Upper lobe of right lung (tissue), 1 donor: ENCODE results near the gene CKAP5. TPM values are rescaled to one million over a fixed set of nuclear protein-coding genes. Genes with fewer than 3 reads are reported as not detected.

ENCODE experiments used
- ATAC-seq: fragments of 200-7000 bp; cut with Tn5 transposase; one replicate; pipeline ENCODE4 v1.9.1; 2020; ENCODE audit warnings: mild to moderate bottlenecking, moderate library complexity
- DNase-seq: peaks from one replicate; pipeline ENCODE4 v3.0.0-alpha.2; 2020
- H3K27ac ChIP-seq: fragments of 200-600 bp; one replicate; pipeline ENCODE4 v1.8.0; 2022
- H3K27me3 ChIP-seq: fragments of 200-600 bp; one replicate; pipeline ENCODE4 v1.8.0; 2022; ENCODE audit warnings: mild to moderate bottlenecking
- H3K36me3 ChIP-seq: fragments of 200-600 bp; one replicate; pipeline ENCODE4 v1.8.0; 2022
- H3K4me1 ChIP-seq: fragments of 200-600 bp; one replicate; pipeline ENCODE4 v1.8.0; 2022
- H3K4me3 ChIP-seq: fragments of 200-600 bp; one replicate; pipeline ENCODE4 v1.8.0; 2022; ENCODE audit warnings: mild to moderate bottlenecking
- H3K9me3 ChIP-seq: fragments of 200-600 bp; one replicate; pipeline ENCODE4 v1.8.0; 2022
- intact Hi-C: fragments of 100-400 bp; cut with DNase I; formaldehyde crosslinking; loops from one replicate; pipeline ENCODE4 v1.11.0; 2022
- total RNA-seq: library from RNA; stranded (reverse); fragmentation: NEBNext Ultra II Directional; extraction: Animal tissue kit (Norgen Biotek cat#: 25700); gene quantifications from one replicate; pipeline ENCODE4 v1.2.1, GENCODE V29; 2021
- TF ChIP-seq, protein P1 (sequence below): fragments of 200-600 bp; IDR thresholded peaks from one replicate; pipeline ENCODE4 v1.8.0; 2022; ENCODE audit warnings: antibody characterized with exemption
- donor health status: DM: no; HTN: yes; CAD: no; lungs with severe emphysema.

CKAP5 gene
- total RNA-seq, 1 donor from 2014 or later: 56.3 TPM

DNA sequence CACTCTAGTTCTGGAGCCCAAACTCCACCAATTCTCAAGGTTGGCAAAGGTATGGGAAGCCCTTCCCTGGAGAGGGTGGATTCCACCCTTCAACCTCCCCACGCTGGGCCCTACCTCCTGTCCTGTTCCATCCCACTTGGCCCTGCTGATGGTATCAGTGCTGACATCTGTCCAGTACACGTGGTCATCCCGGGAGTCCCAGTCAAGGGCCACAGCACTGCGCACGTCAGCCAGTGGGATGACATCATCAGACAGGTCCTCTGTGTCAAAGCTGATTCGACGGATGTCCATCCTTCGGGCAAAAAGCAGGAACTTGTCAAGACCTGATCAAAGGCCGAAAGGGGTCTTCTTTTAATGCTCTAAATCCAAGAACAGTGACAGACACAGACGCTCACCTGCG is 40.1 kb upstream of the CKAP5 start:
- DNase-seq (peak; percentile 26), ATAC-seq (no peak)
- H3K4me3 ChIP-seq: no peak overlapping the region
- no peaks in the 10 kb centered on the region for H3K9me3 ChIP-seq
- peaks cover 4% of the 10 kb centered on the region for H3K36me3 ChIP-seq
- TF ChIP-seq, protein P1, sequence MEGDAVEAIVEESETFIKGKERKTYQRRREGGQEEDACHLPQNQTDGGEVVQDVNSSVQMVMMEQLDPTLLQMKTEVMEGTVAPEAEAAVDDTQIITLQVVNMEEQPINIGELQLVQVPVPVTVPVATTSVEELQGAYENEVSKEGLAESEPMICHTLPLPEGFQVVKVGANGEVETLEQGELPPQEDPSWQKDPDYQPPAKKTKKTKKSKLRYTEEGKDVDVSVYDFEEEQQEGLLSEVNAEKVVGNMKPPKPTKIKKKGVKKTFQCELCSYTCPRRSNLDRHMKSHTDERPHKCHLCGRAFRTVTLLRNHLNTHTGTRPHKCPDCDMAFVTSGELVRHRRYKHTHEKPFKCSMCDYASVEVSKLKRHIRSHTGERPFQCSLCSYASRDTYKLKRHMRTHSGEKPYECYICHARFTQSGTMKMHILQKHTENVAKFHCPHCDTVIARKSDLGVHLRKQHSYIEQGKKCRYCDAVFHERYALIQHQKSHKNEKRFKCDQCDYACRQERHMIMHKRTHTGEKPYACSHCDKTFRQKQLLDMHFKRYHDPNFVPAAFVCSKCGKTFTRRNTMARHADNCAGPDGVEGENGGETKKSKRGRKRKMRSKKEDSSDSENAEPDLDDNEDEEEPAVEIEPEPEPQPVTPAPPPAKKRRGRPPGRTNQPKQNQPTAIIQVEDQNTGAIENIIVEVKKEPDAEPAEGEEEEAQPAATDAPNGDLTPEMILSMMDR: no peak
- no peak overlapping the region for H3K27ac ChIP-seq
- no peaks in the 10 kb centered on the region for H3K4me1 ChIP-seq
- no peaks in the 10 kb centered on the region for H3K27me3 ChIP-seq
- intact Hi-C loops: loop anchor here (5.0 kb wide), 1 partner anchor 266 kb away; no protein-coding TSS in a partner anchor

DNA sequence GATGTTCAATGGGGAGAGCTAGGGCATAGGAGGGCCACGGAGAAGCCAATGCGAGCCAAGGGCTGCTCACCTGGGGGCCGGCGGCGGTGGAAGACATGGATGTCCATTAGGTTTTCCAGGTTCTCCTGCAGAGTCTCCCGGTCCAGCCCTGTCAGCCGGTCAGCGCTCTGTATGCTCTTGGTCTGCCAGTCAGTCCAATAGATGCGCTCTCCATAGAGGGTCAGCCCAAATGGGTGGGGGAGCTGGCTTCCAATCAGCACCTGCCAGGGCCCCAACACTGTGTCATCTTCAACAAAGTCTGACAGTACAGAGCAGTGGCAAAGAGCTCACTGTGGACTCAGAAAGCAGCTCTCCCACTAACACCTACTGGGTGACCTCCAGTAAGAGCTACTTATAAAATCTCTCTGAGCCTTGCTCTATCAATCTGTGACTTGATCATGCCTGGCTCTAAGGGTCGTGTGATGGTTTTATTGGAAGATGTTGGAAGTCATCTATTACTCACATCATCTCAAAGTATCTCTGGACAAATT is 33.0 kb upstream of the CKAP5 start:
- intact Hi-C loops: no loop called here
- no peak overlapping the region for H3K4me3 ChIP-seq
- peak; percentile 30 for DNase-seq
- H3K9me3 ChIP-seq: no peaks in the 10 kb centered on the region
- TF ChIP-seq, protein P1: no peak
- peaks cover 28% of the 10 kb centered on the region for H3K36me3 ChIP-seq
- no peaks in the 10 kb centered on the region for H3K27me3 ChIP-seq
- ATAC-seq: peak; percentile 25
- no peaks in the 10 kb centered on the region for H3K4me1 ChIP-seq
- no peak overlapping the region for H3K27ac ChIP-seq

DNA sequence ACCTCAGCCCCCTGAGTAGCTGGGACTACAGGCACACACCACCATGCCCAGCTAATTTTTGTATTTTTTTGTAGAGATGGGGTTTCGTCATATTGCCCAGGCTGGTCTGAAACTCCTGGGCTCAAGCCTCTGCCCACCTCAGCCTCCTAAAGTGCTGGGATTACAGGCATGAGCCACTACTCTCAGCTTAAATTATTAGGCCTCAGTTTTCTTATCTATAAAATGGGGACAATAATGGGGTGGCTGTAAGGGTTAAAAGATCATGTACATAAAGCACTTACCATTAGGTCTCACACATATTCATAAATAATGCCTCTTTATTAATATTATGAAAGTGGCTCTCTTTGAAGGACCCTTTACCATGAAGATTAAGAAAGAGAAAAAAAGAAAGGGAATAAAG is 31.5 kb upstream of the CKAP5 start:
- Histone ChIP-seq H3K27ac (no peak overlapping the region), H3K27me3 (no peaks in the 10 kb centered on the region), H3K9me3 (no peaks in the 10 kb centered on the region), H3K4me1 (no peaks in the 10 kb centered on the region), H3K4me3 (no peak overlapping the region), H3K36me3 (peaks cover 24% of the 10 kb centered on the region)
- DNase-seq (no peak), ATAC-seq (no peak)
- TF ChIP-seq, protein P1: no peak
- intact Hi-C loops: no loop called here

DNA sequence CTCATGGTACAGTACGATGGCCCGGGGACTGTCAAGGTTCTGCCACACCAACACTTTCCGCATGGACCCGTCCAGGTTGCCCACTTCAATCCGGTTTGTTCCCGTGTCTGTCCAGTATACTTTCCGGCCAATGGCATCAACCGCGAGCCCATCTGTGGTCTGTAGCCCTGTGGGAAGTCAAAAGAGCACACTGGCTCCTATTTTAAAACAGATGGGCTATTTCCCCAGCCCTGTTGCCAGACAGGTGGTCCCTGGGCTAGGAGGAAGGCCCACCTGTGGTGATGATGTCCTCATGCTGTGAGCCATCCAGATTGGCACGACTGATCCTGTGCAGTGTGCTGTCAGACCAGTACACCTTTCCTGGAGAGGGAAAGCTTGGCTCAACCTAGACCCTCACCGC is 30.4 kb upstream of the CKAP5 start:
- TF ChIP-seq, protein P1: no peak
- peak; percentile 47 for DNase-seq
- no peak for ATAC-seq
- Histone ChIP-seq H3K4me1 (no peaks in the 10 kb centered on the region), H3K36me3 (peaks cover 24% of the 10 kb centered on the region), H3K4me3 (no peak overlapping the region), H3K9me3 (no peaks in the 10 kb centered on the region), H3K27ac (no peak overlapping the region), H3K27me3 (no peaks in the 10 kb centered on the region)
- intact Hi-C loops: no loop called here

DNA sequence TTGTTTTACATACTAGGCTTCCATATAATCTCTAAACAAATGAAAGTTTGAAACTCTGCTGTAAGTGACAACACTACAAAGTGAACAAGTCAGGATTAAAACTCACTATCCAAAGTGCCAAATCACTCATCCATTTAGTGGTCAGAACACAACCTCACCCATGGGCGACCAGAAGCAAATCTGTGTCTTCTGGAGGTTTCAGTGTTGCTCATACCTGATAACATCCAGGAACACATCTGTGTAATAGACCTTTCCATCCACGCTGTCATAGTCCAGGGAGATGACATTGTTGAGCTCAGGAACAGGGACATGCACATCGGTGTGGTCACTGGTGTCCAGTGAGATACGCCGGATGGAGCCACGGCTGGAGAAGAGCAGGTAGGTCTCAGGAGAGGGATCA is 28.5 kb upstream of the CKAP5 start:
- no peak for DNase-seq
- no peaks in the 10 kb centered on the region for H3K27me3 ChIP-seq
- TF ChIP-seq, protein P1: no peak
- H3K4me3 ChIP-seq: no peak overlapping the region
- peaks cover 36% of the 10 kb centered on the region for H3K36me3 ChIP-seq
- intact Hi-C loops: no loop called here
- no peaks in the 10 kb centered on the region for H3K4me1 ChIP-seq
- no peak for ATAC-seq
- no peaks in the 10 kb centered on the region for H3K9me3 ChIP-seq
- H3K27ac ChIP-seq: no peak overlapping the region

DNA sequence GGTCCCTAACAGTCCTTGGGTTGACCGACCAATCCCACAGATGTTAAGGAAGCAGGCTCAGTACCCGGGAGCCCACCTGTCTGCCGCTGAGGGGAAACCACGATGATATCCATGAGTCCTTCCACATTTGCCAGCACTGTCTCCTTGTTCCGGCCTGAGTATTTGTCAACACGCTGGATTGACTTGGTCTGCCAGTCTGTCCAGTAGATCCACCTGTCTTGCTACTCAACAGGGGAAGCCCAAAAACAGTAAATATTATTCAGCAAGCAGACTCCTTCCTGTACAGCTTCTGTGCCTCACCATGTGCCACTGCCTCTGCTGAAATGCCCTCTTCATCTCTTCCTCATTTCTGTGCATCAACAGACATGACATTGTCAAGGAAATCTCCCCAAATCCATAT is 22.8 kb upstream of the CKAP5 start:
- intact Hi-C loops: no loop called here
- TF ChIP-seq, protein P1: no peak
- Histone ChIP-seq H3K36me3 (peaks cover 23% of the 10 kb centered on the region), H3K4me3 (no peak overlapping the region), H3K27ac (no peak overlapping the region), H3K27me3 (no peaks in the 10 kb centered on the region), H3K9me3 (no peaks in the 10 kb centered on the region), H3K4me1 (no peaks in the 10 kb centered on the region)
- ATAC-seq (no peak), DNase-seq (no peak)
